ENCODE data around the gene MEIS1.

DNA sequence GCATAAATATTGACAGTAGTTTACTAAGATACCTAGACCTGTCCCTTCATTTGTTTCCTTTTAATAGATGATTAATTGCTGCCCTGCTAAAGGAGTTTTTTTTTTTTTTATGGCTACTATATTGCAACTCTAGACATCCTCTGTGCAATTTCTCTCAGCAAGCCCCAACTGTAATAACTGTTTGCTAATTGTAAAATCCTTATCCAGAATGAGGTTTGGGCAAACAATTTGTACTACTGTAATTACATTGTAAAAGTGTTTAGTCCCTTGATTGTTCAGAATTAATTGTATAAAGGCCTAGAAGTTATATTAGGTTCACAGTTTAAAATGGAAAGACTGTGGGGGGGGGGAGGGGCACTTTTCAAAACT lies 3.7 kb upstream of the MEIS1 start:
- TF ChIP-seq, protein P1, sequence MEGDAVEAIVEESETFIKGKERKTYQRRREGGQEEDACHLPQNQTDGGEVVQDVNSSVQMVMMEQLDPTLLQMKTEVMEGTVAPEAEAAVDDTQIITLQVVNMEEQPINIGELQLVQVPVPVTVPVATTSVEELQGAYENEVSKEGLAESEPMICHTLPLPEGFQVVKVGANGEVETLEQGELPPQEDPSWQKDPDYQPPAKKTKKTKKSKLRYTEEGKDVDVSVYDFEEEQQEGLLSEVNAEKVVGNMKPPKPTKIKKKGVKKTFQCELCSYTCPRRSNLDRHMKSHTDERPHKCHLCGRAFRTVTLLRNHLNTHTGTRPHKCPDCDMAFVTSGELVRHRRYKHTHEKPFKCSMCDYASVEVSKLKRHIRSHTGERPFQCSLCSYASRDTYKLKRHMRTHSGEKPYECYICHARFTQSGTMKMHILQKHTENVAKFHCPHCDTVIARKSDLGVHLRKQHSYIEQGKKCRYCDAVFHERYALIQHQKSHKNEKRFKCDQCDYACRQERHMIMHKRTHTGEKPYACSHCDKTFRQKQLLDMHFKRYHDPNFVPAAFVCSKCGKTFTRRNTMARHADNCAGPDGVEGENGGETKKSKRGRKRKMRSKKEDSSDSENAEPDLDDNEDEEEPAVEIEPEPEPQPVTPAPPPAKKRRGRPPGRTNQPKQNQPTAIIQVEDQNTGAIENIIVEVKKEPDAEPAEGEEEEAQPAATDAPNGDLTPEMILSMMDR (IDR thresholded peaks at IDR 0.05; ENCODE audit: extremely low read depth in 1 of 2, insufficient read depth in 1 of 2, low read depth in 1 of 2, low read length in 2 of 2) = no peak
- no peak for TF ChIP-seq POLR2A (IDR thresholded peaks at IDR 0.05; ENCODE audit: low read depth, low read length)
- TF ChIP-seq MAX (IDR thresholded peaks at IDR 0.05; ENCODE audit: insufficient read depth, insufficient read length) = no peak
- no peak for TF ChIP-seq POLR2AphosphoS5 (IDR thresholded peaks at IDR 0.05; ENCODE audit: insufficient read depth, low read depth, low read length)
- TF ChIP-seq MYC (IDR thresholded peaks at IDR 0.05; ENCODE audit: low read depth, low read length) = no peak

Data from endothelial cell of umbilical vein (primary cell).